Activated gamma-delta T cell treated with anti-CD3 and anti-CD28 coated beads, Interleukin-2, amount 50 U/mL, for 16 hours (primary cell): Measurements from ENCODE around the gene KRT6A.
"Not testable (repeated sequence)": the region's sequence is repeated elsewhere in the genome, so short reads cannot be mapped to it uniquely, and the experiment has no call there.

Experiments
- DNase-seq: peaks from one replicate; pipeline ENCODE4 v3.0.0-alpha.2; 2020; ENCODE audit warnings: low read depth

Gene KRT6A

GRCh38 chr12:52500574-52500973 lies 7.5 kb upstream of the KRT6A start:
- not testable (repeated sequence) for DNase-seq

GRCh38 chr12:52499806-52500560 lies 6.9 kb upstream of the KRT6A start:
- no peak for DNase-seq

- no peak for DNase-seq
Measured at GRCh38 chr12:52498946-52499345, 5.9 kb upstream of the KRT6A start.

- DNase-seq, result no peak
Measured at GRCh38 chr12:52497975-52498374, 4.9 kb upstream of the KRT6A start.

- no peak for DNase-seq
Measured at GRCh38 chr12:52496590-52497071, 3.6 kb upstream of the KRT6A start.

GRCh38 chr12:52496054-52496453 lies 3.0 kb upstream of the KRT6A start:
- DNase-seq, result no peak

GRCh38 chr12:52495389-52495788 lies 2.3 kb upstream of the KRT6A start:
- DNase-seq, result no peak

- DNase-seq, result no peak
Measured at GRCh38 chr12:52494518-52494917, 1.5 kb upstream of the KRT6A start.

- DNase-seq, result no peak
Measured at GRCh38 chr12:52494100-52494499, 1.0 kb upstream of the KRT6A start.

GRCh38 chr12:52492405-52492804 lies 652 bp downstream of the KRT6A start:
- DNase-seq, result not testable (repeated sequence)

GRCh38 chr12:52491495-52491894 lies 1.6 kb downstream of the KRT6A start:
- DNase-seq, result not testable (repeated sequence)

GRCh38 chr12:52488736-52489135 lies 4.3 kb downstream of the KRT6A start:
- no peak for DNase-seq

- DNase-seq, result not testable (repeated sequence)
Measured at GRCh38 chr12:52487744-52488443, 5.2 kb downstream of the KRT6A start.

GRCh38 chr12:52487211-52487610 lies 5.8 kb downstream of the KRT6A start:
- no peak for DNase-seq

- no peak for DNase-seq
Measured at GRCh38 chr12:52486166-52487105, 6.6 kb downstream of the KRT6A start.

GRCh38 chr12:52480073-52480472 lies 13.0 kb downstream of the KRT6A start:
- DNase-seq, result no peak

- DNase-seq, result no peak
Measured at GRCh38 chr12:52477651-52478050, 15.4 kb downstream of the KRT6A start.

- DNase-seq, result no peak
Measured at GRCh38 chr12:52474212-52474611, 18.8 kb downstream of the KRT6A start.

- DNase-seq, result no peak
Measured at GRCh38 chr12:52473768-52474167, 19.3 kb downstream of the KRT6A start, which contains the start of gene KRT6C. KRT6C (minus strand) TSS chr12:52473805; CDS start chr12:52473737, 68 bp downstream.

- DNase-seq, result no peak
Measured at GRCh38 chr12:52469853-52470252, 23.2 kb downstream of the KRT6A start.

GRCh38 chr12:52464897-52465296 lies 28.2 kb downstream of the KRT6A start:
- DNase-seq, result no peak

- no peak for DNase-seq
Measured at GRCh38 chr12:52461693-52462092, 31.4 kb downstream of the KRT6A start.
